Measurements from ENCODE around the gene MPL. TPM values are rescaled to one million over a fixed set of nuclear protein-coding genes. Genes with fewer than 3 reads are reported as not detected.

The MPL gene
- under 1 TPM in 2 of 3 donors, not detected in 1; 0.07 to 0.08 TPM for polyA plus RNA-seq

DNA sequence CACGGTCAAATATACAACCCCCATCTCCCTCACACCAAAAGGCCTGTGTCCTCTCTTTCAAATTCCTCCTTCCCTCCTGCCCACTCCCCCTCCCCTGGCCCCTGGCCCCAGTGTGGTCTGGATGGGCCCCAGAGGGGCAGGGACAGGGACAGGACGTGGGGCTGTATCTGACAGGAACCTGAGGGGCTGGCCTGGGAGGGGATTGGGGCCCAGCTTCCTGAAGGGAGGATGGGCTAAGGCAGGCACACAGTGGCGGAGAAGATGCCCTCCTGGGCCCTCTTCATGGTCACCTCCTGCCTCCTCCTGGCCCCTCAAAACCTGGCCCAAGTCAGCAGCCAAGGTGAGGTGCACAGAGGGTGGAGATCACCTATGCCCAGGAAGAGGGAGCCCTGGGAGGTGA, at the start of gene MPL:
Gene MPL (plus strand): TSS at position 231 of the 400 bp plus-strand sequence. CDS start 31 bp downstream, at position 262.
- no peak within 1 kb of the TSS for H3K27ac ChIP-seq (ENCODE audit: low read depth, low read length)
- 49 to 87% (median 49%) methylated on average over 3 of the region's 3 CpGs for WGBS, 3 donors

GRCh38 chr1:43288058-43288784, 49.4 kb upstream of the MPL start:
- 85 to 92% (median 91%) methylated on average over 9 of the region's 9 CpGs for WGBS, 3 donors

DNA sequence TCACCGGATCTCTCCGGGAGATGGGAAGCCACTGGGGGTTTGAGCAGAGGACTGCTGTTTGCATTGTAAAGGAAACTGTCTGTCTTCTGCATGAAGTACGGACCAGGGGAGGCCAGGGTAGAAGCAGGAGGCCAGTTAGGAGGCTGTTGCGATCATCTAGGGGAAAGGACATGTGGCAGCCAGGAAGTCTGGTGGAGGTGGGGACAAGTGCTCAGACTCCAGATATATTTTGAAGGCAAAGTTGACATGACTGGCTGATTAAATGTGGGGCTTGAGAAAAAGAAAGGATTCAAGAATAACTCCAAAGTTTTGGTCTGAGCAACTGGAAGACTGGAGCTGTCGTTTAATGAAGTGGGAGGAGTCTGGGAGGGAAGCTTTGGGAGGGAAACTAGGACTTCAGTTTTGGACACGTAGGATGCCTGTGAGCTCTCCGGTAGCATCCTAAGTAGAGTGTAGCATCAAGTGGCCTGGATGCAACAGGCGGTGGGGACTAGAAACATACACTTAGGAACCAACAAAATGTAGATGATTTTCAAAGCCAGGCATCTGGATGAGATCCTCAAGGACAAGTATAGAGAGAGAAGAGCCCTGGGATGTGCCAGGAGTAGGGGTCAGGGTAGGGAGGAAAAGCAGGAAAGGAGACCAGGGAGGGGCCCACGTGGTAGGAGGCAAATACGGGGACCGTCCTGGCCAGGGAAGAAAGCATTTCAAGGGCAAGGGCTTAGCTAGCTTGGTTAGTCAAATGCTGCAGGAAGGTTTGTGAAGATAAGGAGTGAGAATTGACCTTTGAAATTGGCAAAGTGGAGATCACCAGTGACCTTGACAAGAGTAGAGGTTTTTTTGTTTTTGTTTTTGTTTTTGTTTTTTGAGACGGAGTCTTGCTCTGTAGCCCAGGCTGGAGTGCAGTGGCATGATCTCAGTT, 48.6 kb upstream of the MPL start:
- H3K27ac ChIP-seq (ENCODE audit: low read depth, low read length): no peak overlapping the region
- 63 to 72% (median 66%) methylated on average over 12 of the region's 12 CpGs for WGBS, 3 donors

More at GRCh38 chr1:43288058-43288784, 49.4 kb upstream of the MPL start:
- H3K27ac ChIP-seq (ENCODE audit: low read depth, low read length): no peak overlapping the region

DNA sequence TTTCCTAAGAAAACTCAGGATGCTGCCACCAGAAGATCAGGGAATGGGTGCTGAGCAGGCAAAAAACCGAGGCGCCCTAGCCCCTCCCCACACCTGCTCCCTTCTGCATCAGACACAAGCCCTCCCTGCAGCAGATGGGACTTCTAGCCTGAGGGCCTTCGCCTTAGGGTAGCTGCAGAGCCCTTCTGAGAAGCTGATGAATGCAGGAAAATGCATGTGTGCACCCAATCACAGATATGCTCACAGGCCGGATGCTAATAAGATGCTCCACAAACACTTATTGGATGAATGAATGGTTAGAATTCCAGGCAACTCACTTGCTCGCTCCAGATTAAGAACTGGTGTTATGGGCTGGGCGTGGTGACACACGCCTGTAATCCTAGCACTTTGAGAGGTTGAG, 45.4 kb upstream of the MPL start:
- 80 to 97% (median 84%) methylated on average over 7 of the region's 7 CpGs for WGBS, 3 donors
- H3K27ac ChIP-seq (ENCODE audit: low read depth, low read length): no peak overlapping the region

- no peak overlapping the region for H3K27ac ChIP-seq (ENCODE audit: low read depth, low read length)
- WGBS, 3 donors: 67 to 84% (median 70%) methylated on average over 5 of the region's 5 CpGs
Observed at GRCh38 chr1:43292679-43293078, 44.9 kb upstream of the MPL start.

- no peak overlapping the region for H3K27ac ChIP-seq (ENCODE audit: low read depth, low read length)
Observed at GRCh38 chr1:43293176-43293575, 44.4 kb upstream of the MPL start.

DNA sequence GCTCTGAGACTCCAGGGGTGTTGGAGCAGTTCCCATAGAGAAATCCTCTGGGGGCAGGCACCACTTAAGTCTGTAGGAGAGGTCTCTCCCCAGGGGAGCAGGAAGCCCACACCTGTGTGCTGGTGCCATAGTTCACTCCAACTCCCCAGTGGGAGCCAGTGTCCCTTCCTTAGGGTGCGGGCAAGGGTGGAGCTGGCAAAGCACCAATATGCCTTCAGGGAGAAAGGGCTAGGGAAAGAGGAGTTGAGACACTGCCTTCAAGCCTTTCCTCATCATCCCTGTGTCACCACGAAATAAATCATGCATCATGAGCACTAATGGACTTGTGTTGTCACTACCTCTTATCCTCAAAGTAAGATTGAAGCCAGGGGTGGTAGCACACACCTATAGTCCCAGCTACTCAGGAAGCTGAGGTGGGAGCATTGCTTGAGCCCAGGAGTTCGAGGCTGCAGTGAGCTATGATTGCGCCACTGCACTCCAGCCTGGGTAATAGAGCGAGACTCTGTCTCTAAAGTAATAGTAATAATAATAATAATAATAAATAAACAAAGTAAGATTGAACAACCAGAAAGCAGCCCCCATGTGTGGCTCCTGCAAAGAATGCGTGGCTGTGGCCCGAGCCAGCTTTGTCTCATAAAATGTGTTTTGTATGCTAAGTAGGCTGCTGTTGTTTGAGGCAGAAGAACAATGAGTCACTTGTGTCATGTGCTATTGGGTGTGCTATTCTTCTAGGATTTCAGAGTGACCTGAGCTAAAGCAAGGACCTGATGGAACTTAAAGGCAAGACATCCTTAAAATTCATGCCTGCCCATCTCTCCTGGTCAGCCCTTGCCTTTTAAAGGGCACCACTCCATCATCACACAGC, 43.5 kb upstream of the MPL start:
- H3K27ac ChIP-seq (ENCODE audit: low read depth, low read length): no peak overlapping the region
- 71 to 91% (median 76%) methylated on average over 7 of the region's 7 CpGs for WGBS, 3 donors

More at GRCh38 chr1:43293176-43293575, 44.4 kb upstream of the MPL start:
- 65 to 88% (median 83%) methylated on average over 2 of the region's 2 CpGs for WGBS, 3 donors

GRCh38 chr1:43294761-43295160, 42.9 kb upstream of the MPL start:
- no peak overlapping the region for H3K27ac ChIP-seq (ENCODE audit: low read depth, low read length)
- 74 to 89% (median 77%) methylated on average over 8 of the region's 8 CpGs for WGBS, 3 donors

- H3K27ac ChIP-seq (ENCODE audit: low read depth, low read length): no peak overlapping the region
- WGBS, 3 donors: 40 to 69% (median 57%) methylated on average over 1 of the region's 1 CpG
Observed at GRCh38 chr1:43296207-43296606, 41.4 kb upstream of the MPL start.

- WGBS, 3 donors: 62 to 85% (median 78%) methylated on average over 1 of the region's 1 CpG
- H3K27ac ChIP-seq (ENCODE audit: low read depth, low read length): no peak overlapping the region
Observed at GRCh38 chr1:43298055-43298454, 39.6 kb upstream of the MPL start.

GRCh38 chr1:43299101-43299500, 38.5 kb upstream of the MPL start:
- H3K27ac ChIP-seq (ENCODE audit: low read depth, low read length): no peak overlapping the region

GRCh38 chr1:43300378-43301094, 37.1 kb upstream of the MPL start, which contains the start of gene TIE1:
TIE1 (plus strand) TSS chr1:43300982; CDS start chr1:43301072, 90 bp downstream.
- no peak within 1 kb of the TSS for H3K27ac ChIP-seq (ENCODE audit: low read depth, low read length)
- 47 to 85% (median 48%) methylated on average over 10 of the region's 10 CpGs for WGBS, 3 donors

GRCh38 chr1:43302201-43302600, 35.4 kb upstream of the MPL start:
- no peak overlapping the region for H3K27ac ChIP-seq (ENCODE audit: low read depth, low read length)
- WGBS, 3 donors: 77 to 87% (median 77%) methylated on average over 1 of the region's 1 CpG

GRCh38 chr1:43302721-43303470, 34.7 kb upstream of the MPL start:
- 59 to 65% (median 64%) methylated on average over 7 of the region's 7 CpGs for WGBS, 3 donors
- no peak overlapping the region for H3K27ac ChIP-seq (ENCODE audit: low read depth, low read length)

GRCh38 chr1:43303471-43304313, 33.9 kb upstream of the MPL start:
- no peak overlapping the region for H3K27ac ChIP-seq (ENCODE audit: low read depth, low read length)
- 58 to 74% (median 63%) methylated on average over 8 of the region's 8 CpGs for WGBS, 3 donors

GRCh38 chr1:43304314-43304681, 33.3 kb upstream of the MPL start:
- 16 to 77% (median 22%) methylated on average over 8 of the region's 8 CpGs for WGBS, 3 donors
- H3K27ac ChIP-seq (ENCODE audit: low read depth, low read length): no peak overlapping the region
